Coronary artery (tissue), 2 donors: ENCODE measurements around the gene CAMSAP2.
A peak's percentile ranks its signal among the peaks of the same experiment; 100 is the strongest.

Experiments
- DNase-seq: peaks from one replicate; pipeline ENCODE4 v3.0.0-alpha.2; 2017; ENCODE audit warnings: low spot score
- H3K27ac ChIP-seq, 2 donors: fragments of 200-600 bp; sonication (generic); one replicate each; pipeline ENCODE4 v1.5.1; 2016 to 2019
- H3K4me3 ChIP-seq: fragments of 200-600 bp; sonication (generic); 2 replicates; pipeline ENCODE4 v1.5.1; 2016; ENCODE audit warnings: mild to moderate bottlenecking, moderate library complexity
- TF ChIP-seq, protein P1 (sequence below): fragments of 200-600 bp; sonication (generic); IDR thresholded peaks from one replicate; pipeline ENCODE4 v1.5.1; 2019; ENCODE audit warnings: antibody characterized with exemption

Gene CAMSAP2

DNA sequence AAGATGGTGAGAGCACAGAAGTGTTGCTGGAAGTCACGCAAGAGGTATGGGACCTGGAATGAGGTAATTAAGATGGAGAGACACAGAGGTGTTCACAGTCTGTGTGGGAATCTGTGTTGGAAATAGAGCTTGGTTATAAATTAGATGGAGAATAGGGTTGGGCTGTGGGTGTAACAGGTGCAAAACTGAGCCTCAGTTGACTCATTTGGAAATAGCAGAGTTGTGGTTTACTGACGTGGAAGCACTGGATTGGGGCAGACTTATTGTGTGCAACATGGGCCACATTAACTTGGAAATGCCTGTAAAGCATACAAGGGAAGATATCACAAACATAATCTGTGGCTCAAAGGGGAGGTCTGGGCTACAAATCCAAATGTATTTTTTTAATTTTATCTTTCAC is 13.0 kb downstream of the CAMSAP2 start:
- no peak for DNase-seq
- Histone ChIP-seq H3K27ac (no peak overlapping the region), H3K4me3 (no peak overlapping the region)
- TF ChIP-seq, protein P1, sequence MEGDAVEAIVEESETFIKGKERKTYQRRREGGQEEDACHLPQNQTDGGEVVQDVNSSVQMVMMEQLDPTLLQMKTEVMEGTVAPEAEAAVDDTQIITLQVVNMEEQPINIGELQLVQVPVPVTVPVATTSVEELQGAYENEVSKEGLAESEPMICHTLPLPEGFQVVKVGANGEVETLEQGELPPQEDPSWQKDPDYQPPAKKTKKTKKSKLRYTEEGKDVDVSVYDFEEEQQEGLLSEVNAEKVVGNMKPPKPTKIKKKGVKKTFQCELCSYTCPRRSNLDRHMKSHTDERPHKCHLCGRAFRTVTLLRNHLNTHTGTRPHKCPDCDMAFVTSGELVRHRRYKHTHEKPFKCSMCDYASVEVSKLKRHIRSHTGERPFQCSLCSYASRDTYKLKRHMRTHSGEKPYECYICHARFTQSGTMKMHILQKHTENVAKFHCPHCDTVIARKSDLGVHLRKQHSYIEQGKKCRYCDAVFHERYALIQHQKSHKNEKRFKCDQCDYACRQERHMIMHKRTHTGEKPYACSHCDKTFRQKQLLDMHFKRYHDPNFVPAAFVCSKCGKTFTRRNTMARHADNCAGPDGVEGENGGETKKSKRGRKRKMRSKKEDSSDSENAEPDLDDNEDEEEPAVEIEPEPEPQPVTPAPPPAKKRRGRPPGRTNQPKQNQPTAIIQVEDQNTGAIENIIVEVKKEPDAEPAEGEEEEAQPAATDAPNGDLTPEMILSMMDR, result no peak

DNA sequence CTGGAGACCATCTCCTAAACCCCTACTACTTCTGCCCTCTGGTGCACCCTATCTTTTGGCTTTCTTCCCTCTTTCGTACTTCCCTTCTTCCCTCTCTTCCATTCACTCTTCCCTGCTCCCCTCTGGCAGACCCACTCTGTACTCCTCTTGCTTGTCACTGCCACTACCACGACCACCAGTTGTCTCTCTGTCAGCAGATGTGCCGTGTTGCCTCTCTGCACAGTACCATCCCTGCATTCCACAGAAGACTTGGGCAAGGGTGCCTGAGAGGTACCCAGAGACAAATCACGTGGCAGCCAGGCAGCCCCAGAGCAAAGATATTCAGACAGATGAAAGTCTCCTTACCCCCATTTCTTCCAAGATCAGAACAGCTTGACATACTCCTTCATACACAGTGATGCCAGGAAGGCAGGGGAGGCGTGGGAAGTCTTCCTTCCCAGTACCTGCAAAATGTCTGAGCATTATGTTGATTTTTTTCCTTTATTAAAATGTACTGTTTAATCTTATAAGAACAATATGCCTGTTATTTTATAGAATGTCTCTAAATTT is 15.0 kb downstream of the CAMSAP2 start:
- no peak for DNase-seq
- TF ChIP-seq, protein P1, result no peak

DNA sequence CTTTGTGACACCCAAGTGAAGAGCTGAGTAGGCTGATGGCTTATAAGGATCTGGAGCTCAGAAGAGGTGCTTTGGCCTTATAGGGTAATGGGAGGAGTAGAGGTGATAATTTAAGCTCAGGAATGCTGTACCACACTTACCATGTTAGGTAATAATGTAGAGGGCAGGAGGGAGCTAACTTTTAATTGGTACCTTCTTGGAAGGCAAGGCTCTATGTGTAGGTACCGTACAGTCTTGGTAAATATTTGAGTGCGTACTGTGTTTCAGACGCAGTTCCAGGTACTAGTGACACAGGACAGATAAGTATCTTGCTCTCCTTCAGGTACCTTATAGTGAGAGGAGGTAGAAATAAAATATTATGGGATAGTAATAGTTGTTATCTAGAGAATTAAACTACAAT is 16.8 kb downstream of the CAMSAP2 start:
- Histone ChIP-seq H3K27ac (no peak overlapping the region), H3K4me3 (no peak overlapping the region)
- TF ChIP-seq, protein P1, result no peak
- no peak for DNase-seq

More for the DNA sequence above, 15.0 kb downstream of the CAMSAP2 start:
- Histone ChIP-seq H3K4me3 (no peak overlapping the region), H3K27ac (no peak overlapping the region)

DNA sequence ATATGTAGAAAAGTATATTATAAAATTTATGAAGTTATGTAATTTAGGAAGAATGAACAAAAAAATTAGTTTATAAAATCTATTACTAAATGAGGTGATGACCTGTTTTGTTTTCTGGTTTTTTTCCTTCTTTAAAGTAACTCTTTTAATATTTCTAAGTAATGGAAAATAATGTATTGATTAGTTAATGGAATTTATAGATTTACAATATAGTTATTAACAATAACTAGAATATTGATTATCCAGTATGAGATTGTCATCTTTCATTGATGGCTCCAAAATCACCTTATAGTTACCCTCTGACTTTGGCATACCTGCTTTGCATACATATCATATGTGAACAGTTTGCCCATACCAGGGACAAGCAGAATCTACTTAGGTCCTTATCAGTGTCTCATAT is 23.4 kb downstream of the CAMSAP2 start:
- Histone ChIP-seq H3K4me3 (no peak overlapping the region), H3K27ac (no peak overlapping the region)
- TF ChIP-seq, protein P1, result no peak
- no peak for DNase-seq

DNA sequence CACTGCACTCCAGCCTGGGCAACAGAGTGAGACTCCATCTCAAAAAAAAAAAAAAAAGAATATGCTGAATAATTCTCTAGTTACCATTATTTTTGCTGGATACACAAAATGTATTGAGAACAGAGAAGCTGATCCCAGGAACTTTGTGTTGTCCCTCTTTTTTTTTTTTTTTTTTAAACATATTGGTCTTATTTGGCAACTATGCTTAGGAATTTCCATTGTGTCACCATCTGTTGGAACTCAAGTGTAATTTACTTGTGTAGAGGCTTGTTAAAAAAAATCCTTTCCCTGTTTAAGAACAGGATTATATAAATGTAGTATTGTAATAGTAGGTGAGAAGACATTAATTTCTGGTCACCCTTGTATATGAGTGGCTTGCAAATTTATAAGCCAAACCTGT is 28.6 kb downstream of the CAMSAP2 start:
- H3K4me3 ChIP-seq, result no peak overlapping the region
- H3K27ac ChIP-seq, result no peak overlapping the region
- TF ChIP-seq, protein P1, result no peak
- no peak for DNase-seq

DNA sequence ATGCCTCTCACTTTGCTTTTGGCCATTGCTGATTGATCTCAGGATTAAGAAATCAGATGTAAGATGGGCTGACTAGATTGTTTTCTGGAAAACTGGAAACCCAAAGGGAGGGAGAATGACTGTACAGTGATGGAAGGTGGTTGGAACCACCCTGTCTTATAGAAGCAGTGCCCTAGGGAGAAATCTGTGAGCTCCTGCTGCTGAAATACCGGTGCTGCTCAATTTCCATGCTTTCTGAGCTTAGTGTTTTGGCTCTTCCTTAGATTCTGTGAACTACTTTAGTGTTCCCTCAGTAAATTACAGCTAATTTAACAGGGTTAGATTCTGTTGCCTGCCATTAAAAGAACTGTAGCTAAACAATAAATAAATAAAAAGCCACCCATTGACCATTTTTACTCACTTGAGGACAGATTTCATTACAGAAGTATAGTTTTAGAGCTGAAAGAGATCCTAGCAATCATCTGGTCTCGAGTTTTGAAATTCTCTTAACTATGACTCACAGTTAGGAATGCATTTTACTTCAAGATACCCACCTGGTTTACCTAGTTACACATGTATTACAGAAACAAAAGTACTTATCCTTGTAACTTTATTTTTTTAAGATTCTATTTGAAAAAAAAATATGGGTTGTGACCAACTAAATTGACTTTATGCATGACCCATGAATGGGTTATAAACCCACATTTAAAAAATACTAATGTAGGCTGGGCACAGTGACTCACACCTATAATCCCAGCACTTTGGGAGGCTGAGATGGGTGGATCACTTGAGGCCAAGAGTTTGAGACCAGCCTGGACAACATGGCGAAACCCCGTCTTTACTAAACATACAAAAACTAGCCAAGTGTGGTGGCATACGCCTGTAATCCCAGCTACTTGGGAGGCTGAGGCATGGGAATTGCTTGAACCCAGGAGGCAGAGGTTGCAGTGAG is 33.2 kb downstream of the CAMSAP2 start:
- TF ChIP-seq, protein P1, result no peak
- H3K27ac ChIP-seq, result no peak overlapping the region
- no peak for DNase-seq
- H3K4me3 ChIP-seq, result no peak overlapping the region

DNA sequence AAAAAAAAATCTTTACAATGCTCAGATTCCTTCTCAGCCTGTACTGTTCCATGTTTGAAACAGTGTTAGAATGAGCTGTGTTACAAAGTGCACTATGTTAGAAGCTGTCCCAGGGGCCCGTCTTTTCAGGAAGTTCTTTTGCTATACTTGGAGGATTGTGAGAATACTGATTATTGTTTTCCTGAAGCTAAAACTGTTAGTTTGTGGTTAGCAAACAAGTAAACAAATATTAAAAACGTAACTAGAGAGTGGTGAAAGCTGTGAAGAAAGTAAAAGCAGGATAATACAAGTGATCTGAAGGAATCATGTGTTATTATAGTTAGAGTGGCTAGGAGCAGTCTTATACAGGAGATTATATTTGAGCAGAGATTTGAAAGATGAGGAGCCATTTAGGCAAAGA is 35.6 kb downstream of the CAMSAP2 start:
- H3K4me3 ChIP-seq, result no peak overlapping the region
- DNase-seq, result no peak
- peak overlapping the region; percentile 15 to 75 for H3K27ac ChIP-seq
- TF ChIP-seq, protein P1, result no peak
